ENCODE data around the gene HLCS.

HLCS gene

DNA sequence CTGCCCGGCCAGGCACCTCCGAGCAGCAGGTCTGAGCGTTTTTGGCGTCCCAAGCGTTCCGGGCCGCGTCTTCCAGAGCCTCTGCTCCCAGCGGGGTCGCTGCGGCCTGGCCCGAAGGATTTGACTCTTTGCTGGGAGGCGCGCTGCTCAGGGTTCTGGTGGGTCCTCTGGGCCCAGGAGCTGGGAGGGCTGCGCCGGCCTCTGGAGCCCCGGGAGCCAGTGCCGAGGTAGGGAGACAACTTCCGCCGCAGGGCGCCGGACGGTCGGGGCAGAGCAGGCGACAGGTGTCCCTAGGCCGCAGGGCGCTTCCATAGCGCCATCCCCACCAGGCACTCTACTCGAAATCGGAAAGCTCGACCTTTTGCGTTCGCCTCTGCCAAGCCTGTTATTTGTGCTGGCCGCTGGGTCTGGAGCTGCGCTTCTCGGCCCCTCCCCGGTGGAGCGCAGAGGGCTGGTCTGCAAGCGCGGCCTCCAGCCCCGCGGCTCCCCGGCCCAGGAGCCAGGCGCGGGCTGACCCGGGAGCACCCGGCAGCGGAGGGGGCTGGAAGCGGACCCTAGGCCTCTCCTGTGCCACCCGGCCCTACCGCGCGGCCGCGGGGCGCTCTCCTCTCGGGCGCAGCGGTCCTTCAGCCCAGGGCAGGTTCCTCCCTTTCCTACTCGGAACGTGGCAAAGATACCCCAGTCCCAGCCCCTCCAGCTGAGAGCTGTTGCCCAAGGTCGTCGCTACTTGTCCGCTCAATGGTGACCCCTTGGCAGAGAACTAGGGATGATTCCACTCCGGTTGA, 265.3 kb downstream of the HLCS start:
- intact Hi-C loops (cut with DNase I) = no loop called here
- peak in 2 of 10 donors; percentile 59 to 73 for DNase-seq

All from posterior cingulate gyrus (tissue), 11 donors.